H9 (cell line): Measurements from ENCODE around the gene TMEM213. TPM values are rescaled to one million over a fixed set of nuclear protein-coding genes. Genes with fewer than 3 reads are reported as not detected.

Experiments
- DNase-seq: peaks from one replicate; pipeline ENCODE4 v3.0.0-alpha.2; 2017
- H2AFZ ChIP-seq: one replicate; pipeline ENCODE4 v1.6.1; 2013; ENCODE audit warnings: mild to moderate bottlenecking, low read length, control low read depth, moderate library complexity
- H2AK5ac ChIP-seq: 2 replicates; pipeline ENCODE4 v1.6.1; 2013; ENCODE audit warnings: low read length, control low read depth, mixed read lengths; ENCODE audit not compliant: insufficient read length
- H2BK120ac ChIP-seq: one replicate; pipeline ENCODE4 v1.6.1; 2013; ENCODE audit warnings: low read depth, mild to moderate bottlenecking, low read length, control low read depth, inconsistent platforms; ENCODE audit not compliant: poor library complexity, severe bottlenecking
- H2BK12ac ChIP-seq: 2 replicates; pipeline ENCODE4 v1.6.1; 2013; ENCODE audit warnings: low read length, control low read depth, mixed read lengths, low read depth; ENCODE audit not compliant: insufficient read length
- H2BK15ac ChIP-seq: 2 replicates; pipeline ENCODE4 v1.6.1; 2013; ENCODE audit warnings: low read depth, low read length, control low read depth
- H2BK20ac ChIP-seq: one replicate; pipeline ENCODE4 v1.6.1; 2013; ENCODE audit warnings: low read depth, mild to moderate bottlenecking, low read length, control low read depth, inconsistent platforms; ENCODE audit not compliant: poor library complexity, severe bottlenecking
- H2BK5ac ChIP-seq: 2 replicates; pipeline ENCODE4 v1.6.1; 2013; ENCODE audit warnings: low read length, control low read depth, mixed read lengths; ENCODE audit not compliant: insufficient read length
- H3K14ac ChIP-seq: 2 replicates; pipeline ENCODE4 v1.6.1; 2013; ENCODE audit warnings: low read length, control low read depth; ENCODE audit not compliant: insufficient read depth
- H3K18ac ChIP-seq: 2 replicates; pipeline ENCODE4 v1.6.1; 2013; ENCODE audit warnings: low read depth, mild to moderate bottlenecking, mixed read lengths, low read length, control low read depth; ENCODE audit not compliant: insufficient read length
- H3K23ac ChIP-seq: 2 replicates; pipeline ENCODE4 v1.6.1; 2013; ENCODE audit warnings: low read length, control low read depth, mixed read lengths, low read depth; ENCODE audit not compliant: insufficient read length
- H3K23me2 ChIP-seq: 2 replicates; pipeline ENCODE4 v1.6.1; 2013; ENCODE audit warnings: low read depth, mild to moderate bottlenecking, mixed read lengths, low read length, control low read depth; ENCODE audit not compliant: insufficient read length, poor library complexity, severe bottlenecking
- H3K27ac ChIP-seq: 2 replicates; pipeline ENCODE4 v1.5.1; 2013; ENCODE audit warnings: low read length, control low read depth, mixed read lengths, low read depth; ENCODE audit not compliant: insufficient read length
- H3K27me3 ChIP-seq: 2 replicates; pipeline ENCODE4 v1.6.1; 2013; ENCODE audit warnings: low read length, control low read depth, inconsistent platforms; ENCODE audit not compliant: insufficient read depth
- H3K4ac ChIP-seq: 2 replicates; pipeline ENCODE4 v1.6.1; 2013; ENCODE audit warnings: low read depth, mild to moderate bottlenecking, control low read depth, inconsistent platforms, low read length, moderate library complexity
- H3K4me1 ChIP-seq: 2 replicates; pipeline ENCODE4 v1.6.1; 2013; ENCODE audit warnings: low read length, control low read depth, inconsistent platforms; ENCODE audit not compliant: insufficient read depth
- H3K4me2 ChIP-seq: 2 replicates; pipeline ENCODE4 v1.6.1; 2013; ENCODE audit warnings: low read length, control low read depth, mixed read lengths; ENCODE audit not compliant: insufficient read length, insufficient read depth
- H3K56ac ChIP-seq: 2 replicates; pipeline ENCODE4 v1.6.1; 2013; ENCODE audit warnings: low read depth, mild to moderate bottlenecking, mixed read lengths, low read length, control low read depth; ENCODE audit not compliant: insufficient read length
- H3K79me1 ChIP-seq: 2 replicates; pipeline ENCODE4 v1.6.1; 2013; ENCODE audit warnings: low read depth, mild to moderate bottlenecking, moderate library complexity, low read length, control low read depth, inconsistent platforms; ENCODE audit not compliant: insufficient read depth, poor library complexity, severe bottlenecking
- H3K79me2 ChIP-seq: 2 replicates; pipeline ENCODE4 v1.6.1; 2013; ENCODE audit warnings: low read length, control low read depth, inconsistent platforms; ENCODE audit not compliant: insufficient read depth
- H3K9ac ChIP-seq: 2 replicates; pipeline ENCODE4 v1.6.1; 2013; ENCODE audit warnings: low read length, control low read depth, mixed read lengths; ENCODE audit not compliant: insufficient read length; ENCODE audit errors: extremely low read depth
- H3K9me3 ChIP-seq: one replicate; pipeline ENCODE4 v1.6.1; 2013; ENCODE audit warnings: low read depth, low read length, inconsistent platforms; ENCODE audit not compliant: control insufficient read depth
- H3T11ph ChIP-seq: one replicate; pipeline ENCODE4 v1.6.1; 2013; ENCODE audit warnings: mild to moderate bottlenecking, low read length, control low read depth, inconsistent platforms
- H4K20me1 ChIP-seq: one replicate; pipeline ENCODE4 v1.6.1; 2013; ENCODE audit not compliant: control insufficient read depth, insufficient read length, insufficient read depth
- H4K5ac ChIP-seq: 2 replicates; pipeline ENCODE4 v1.6.1; 2013; ENCODE audit warnings: low read depth, mild to moderate bottlenecking, mixed read lengths, low read length, control low read depth; ENCODE audit not compliant: insufficient read length
- H4K8ac ChIP-seq: replicated peaks from 2 replicates; pipeline ENCODE4 v1.6.1; 2013; ENCODE audit warnings: low read length, control low read depth, mixed read lengths, low read depth; ENCODE audit not compliant: insufficient read length
- H4K91ac ChIP-seq: 2 replicates; pipeline ENCODE4 v1.6.1; 2013; ENCODE audit warnings: low read depth, mild to moderate bottlenecking, moderate library complexity, mixed read lengths, low read length, control low read depth; ENCODE audit not compliant: insufficient read length
- H3K27ac Mint-ChIP-seq, 3 experiments: 2 replicates in 2 of 3; 3 replicates in 1 of 3; pipeline ENCODE4 v1.8.0; 2020 to 2021; ENCODE audit warnings: mixed read lengths in 3 of 3, mild to moderate bottlenecking in 1 of 3, moderate library complexity in 1 of 3
- H3K27me3 Mint-ChIP-seq: 2 replicates; pipeline ENCODE4 v1.8.0; 2021; ENCODE audit warnings: low read depth, mild to moderate bottlenecking, moderate library complexity, mixed read lengths
- H3K36me3 Mint-ChIP-seq, 3 experiments: 2 replicates in 2 of 3; 3 replicates in 1 of 3; pipeline ENCODE4 v1.8.0; 2020 to 2021; ENCODE audit warnings: low read depth in 3 of 3, mixed read lengths in 3 of 3; ENCODE audit not compliant: insufficient read depth in 1 of 3
- H3K4me1 Mint-ChIP-seq, 2 experiments: 2 replicates each; pipeline ENCODE4 v1.8.0; 2020; ENCODE audit warnings: mixed read lengths in 2 of 2
- H3K4me3 Mint-ChIP-seq, 2 experiments: 2 replicates in 1 of 2; 3 replicates in 1 of 2; pipeline ENCODE4 v1.8.0; 2020 to 2021; ENCODE audit warnings: mild to moderate bottlenecking in 2 of 2, mixed read lengths in 2 of 2, moderate library complexity in 1 of 2
- H3K9me3 Mint-ChIP-seq, 2 experiments: 2 replicates in 1 of 2; 3 replicates in 1 of 2; pipeline ENCODE4 v1.8.0; 2020; ENCODE audit warnings: mild to moderate bottlenecking in 2 of 2, mixed read lengths in 2 of 2, moderate library complexity in 1 of 2
- CTCF ChIP-seq: fragments of 200-600 bp; sonication (generic); conservative IDR thresholded peaks from 3 replicates; pipeline ENCODE4 v1.8.0; 2021; ENCODE audit warnings: antibody characterized with exemption, mild to moderate bottlenecking
- WGBS: extraction: QIAGEN DNeasy Blood & Tissue Kit; methylation state at CpG from one replicate; pipeline ENCODE4 v1.1.7; 2013; ENCODE audit warnings: missing lambda C conversion rate, low lambda C conversion rate, mixed read lengths; ENCODE audit not compliant: insufficient read length; ENCODE audit errors: extremely low coverage; 5-methylcytosine and 5-hydroxymethylcytosine counted together
- total RNA-seq: library from RNA; stranded (reverse); gene quantifications from 2 replicates; pipeline ENCODE4 v1.2.1, GENCODE V29; 2021

Gene TMEM213
- total RNA-seq, 1 experiment from 2014 or later, result 0.22 TPM

GRCh38 chr7:138871814-138872090, 74.0 kb downstream of the TMEM213 start:
- no peak overlapping the region for H3K27ac Mint-ChIP-seq
- Histone ChIP-seq H4K8ac (no peak overlapping the region), H2BK20ac (no peak overlapping the region), H4K20me1 (no peaks in the 10 kb centered on the region), H3K4me2 (no peak overlapping the region), H2BK12ac (no peak overlapping the region), H2AFZ (no peak overlapping the region), H3K79me1 (no peaks in the 10 kb centered on the region), H3K23ac (no peak overlapping the region), H3K27ac (no peak overlapping the region), H4K91ac (no peak overlapping the region), H3K4ac (no peak overlapping the region), H4K5ac (no peak overlapping the region), H3T11ph (no peak overlapping the region), H2BK120ac (no peak overlapping the region), H3K56ac (no peak overlapping the region), H3K79me2 (no peaks in the 10 kb centered on the region), H3K9me3 (no peaks in the 10 kb centered on the region), H2BK15ac (no peak overlapping the region), H3K4me1 (no peaks in the 10 kb centered on the region), H3K23me2 (no peaks in the 10 kb centered on the region), H3K27me3 (no peaks in the 10 kb centered on the region), H2BK5ac (no peak overlapping the region), H3K18ac (no peak overlapping the region), H2AK5ac (no peak overlapping the region), H3K14ac (no peak overlapping the region), H3K9ac (no peak overlapping the region)
- 0 out of 4 replicates have a peak, but pooled peaks cover 0 to 5% of the 10 kb centered on the region in 2 experiments for H3K4me1 Mint-ChIP-seq
- no CpG with 5 or more reads among the region's 5 CpGs for WGBS
- H3K27me3 Mint-ChIP-seq, result no peaks in the 10 kb centered on the region; the same call in 1 of the 2 replicates
- DNase-seq, result no peak
- H3K9me3 Mint-ChIP-seq, result no peaks in the 10 kb centered on the region
- H3K4me3 Mint-ChIP-seq, result no peak overlapping the region
- H3K36me3 Mint-ChIP-seq, result peaks cover 18 to 42% (median 35%) of the 10 kb centered on the region in 3 experiments
- no peak for TF ChIP-seq CTCF
